Erythroblast (primary cell): ENCODE measurements around the gene C3.

Experiments used
- GATA1 ChIP-seq: IDR thresholded peaks from 2 replicates; pipeline ENCODE4 v1.6.1; 2011; ENCODE audit warnings: low read depth, mild to moderate bottlenecking, control low read depth, low read length, moderate library complexity
- POLR2A ChIP-seq: IDR thresholded peaks from 2 replicates; pipeline ENCODE4 v1.6.1; 2011; ENCODE audit warnings: mild to moderate bottlenecking, low read length

DNA sequence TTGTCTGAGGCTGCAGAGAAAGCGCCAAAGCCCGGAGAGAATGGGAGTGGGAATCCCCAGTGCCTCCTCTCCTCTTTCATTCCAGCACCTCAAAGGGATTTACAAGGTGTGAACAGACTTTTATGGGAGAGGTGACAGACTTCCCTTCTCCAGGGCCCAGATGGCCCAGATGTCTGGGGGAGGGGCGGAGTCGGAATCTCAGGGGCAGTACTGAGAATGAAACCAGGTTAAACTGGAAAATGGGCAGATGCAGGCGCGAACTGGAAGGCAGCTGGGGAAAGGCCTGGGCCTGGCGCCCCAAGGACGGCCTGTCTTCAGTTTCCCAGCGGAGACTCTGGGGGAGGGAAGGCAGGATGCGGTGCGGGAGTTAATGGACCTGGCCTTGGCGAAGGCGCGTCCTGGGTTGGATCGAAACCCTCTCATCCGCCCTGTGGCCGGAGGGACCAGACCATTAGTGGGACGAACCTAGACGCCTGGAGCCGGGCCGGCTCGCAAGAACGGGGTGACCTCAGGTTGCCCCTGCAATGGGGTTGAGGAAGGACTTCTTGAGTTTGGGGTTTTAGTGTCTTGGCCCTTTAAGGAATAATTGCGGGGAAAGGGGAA is 18.4 kb upstream of the C3 start:
- TF ChIP-seq POLR2A (no peak), GATA1 (no peak)
